GM20000 (cell line): ENCODE data around the gene ADAMTS2.

ENCODE experiments used
- DNase-seq: peaks from one replicate; pipeline ENCODE4 v3.0.0; 2012; ENCODE audit warnings: low spot score
- CTCF ChIP-seq: IDR thresholded peaks from 2 replicates; pipeline ENCODE4 v1.5.1; 2012; ENCODE audit warnings: mild to moderate bottlenecking, control low read depth; ENCODE audit errors: extremely low read depth, missing control alignments

Gene ADAMTS2

GRCh38 chr5:179362355-179362754 is 17.1 kb upstream of the ADAMTS2 start:
- TF ChIP-seq CTCF: no peak
- DNase-seq: no peak

- TF ChIP-seq CTCF: no peak
- no peak for DNase-seq
Observed at GRCh38 chr5:179361037-179361603, 15.9 kb upstream of the ADAMTS2 start.

GRCh38 chr5:179357031-179357430 is 11.8 kb upstream of the ADAMTS2 start:
- DNase-seq: no peak
- no peak for TF ChIP-seq CTCF

- no peak for DNase-seq
- no peak for TF ChIP-seq CTCF
Observed at GRCh38 chr5:179355976-179356974, 11.0 kb upstream of the ADAMTS2 start.

- TF ChIP-seq CTCF: no peak
- DNase-seq: no peak
Observed at GRCh38 chr5:179354305-179354882, 9.1 kb upstream of the ADAMTS2 start.

- no peak for TF ChIP-seq CTCF
- no peak for DNase-seq
Observed at GRCh38 chr5:179348843-179349242, 3.6 kb upstream of the ADAMTS2 start.

- TF ChIP-seq CTCF: no peak
Observed at GRCh38 chr5:179348011-179348530, 2.8 kb upstream of the ADAMTS2 start.

More at GRCh38 chr5:179348011-179348530, 2.8 kb upstream of the ADAMTS2 start:
- DNase-seq: no peak
